HG02852 (cell line): Measurements from ENCODE around the gene TPK1.

Source experiments
- ATAC-seq: cut with Tn5 transposase; IDR thresholded peaks from one replicate; pipeline ENCODE4 v1.9.1; 2021; ENCODE audit warnings: mild to moderate bottlenecking, moderate library complexity; ENCODE audit not compliant: unreplicated experiment

Gene TPK1

GRCh38 chr7:144534655-144535395 lies 301.0 kb downstream of the TPK1 start:
- no peak for ATAC-seq

GRCh38 chr7:144534196-144534595 lies 301.7 kb downstream of the TPK1 start:
- no peak for ATAC-seq

GRCh38 chr7:144531181-144531580 lies 304.7 kb downstream of the TPK1 start:
- no peak for ATAC-seq

- ATAC-seq: peak; percentile 99
These were observed 306.5 kb downstream of the TPK1 start for GRCh38 chr7:144529269-144529926.

GRCh38 chr7:144528536-144529045 lies 307.3 kb downstream of the TPK1 start:
- ATAC-seq: no peak

GRCh38 chr7:144527051-144527471 lies 308.8 kb downstream of the TPK1 start:
- no peak for ATAC-seq

GRCh38 chr7:144525956-144526355 lies 309.9 kb downstream of the TPK1 start:
- ATAC-seq: no peak

- ATAC-seq: no peak
These were observed 311.6 kb downstream of the TPK1 start for GRCh38 chr7:144524271-144524670.

- ATAC-seq: no peak
These were observed 312.2 kb downstream of the TPK1 start for GRCh38 chr7:144523621-144524020.

GRCh38 chr7:144519925-144520324 lies 315.9 kb downstream of the TPK1 start:
- no peak for ATAC-seq

GRCh38 chr7:144518360-144518759 lies 317.5 kb downstream of the TPK1 start:
- no peak for ATAC-seq

GRCh38 chr7:144517749-144518148 lies 318.1 kb downstream of the TPK1 start:
- ATAC-seq: no peak

GRCh38 chr7:144516729-144517525 lies 318.9 kb downstream of the TPK1 start:
- ATAC-seq: no peak

- ATAC-seq: no peak
These were observed 322.5 kb downstream of the TPK1 start for GRCh38 chr7:144513334-144513733.

GRCh38 chr7:144510621-144511020 lies 325.2 kb downstream of the TPK1 start:
- ATAC-seq: no peak

- ATAC-seq: peak; percentile 98
These were observed 327.2 kb downstream of the TPK1 start for GRCh38 chr7:144508702-144509101.

- no peak for ATAC-seq
These were observed 332.6 kb downstream of the TPK1 start for GRCh38 chr7:144503215-144503614.

- ATAC-seq: no peak
These were observed 335.6 kb downstream of the TPK1 start for GRCh38 chr7:144500225-144500624.

GRCh38 chr7:144497282-144497681 lies 338.6 kb downstream of the TPK1 start:
- ATAC-seq: no peak

- no peak for ATAC-seq
These were observed 341.5 kb downstream of the TPK1 start for GRCh38 chr7:144494355-144494754.

- ATAC-seq: no peak
These were observed 346.3 kb downstream of the TPK1 start for GRCh38 chr7:144489504-144489903.
